ENCODE data around the gene JADE3.

JADE3 gene

DNA sequence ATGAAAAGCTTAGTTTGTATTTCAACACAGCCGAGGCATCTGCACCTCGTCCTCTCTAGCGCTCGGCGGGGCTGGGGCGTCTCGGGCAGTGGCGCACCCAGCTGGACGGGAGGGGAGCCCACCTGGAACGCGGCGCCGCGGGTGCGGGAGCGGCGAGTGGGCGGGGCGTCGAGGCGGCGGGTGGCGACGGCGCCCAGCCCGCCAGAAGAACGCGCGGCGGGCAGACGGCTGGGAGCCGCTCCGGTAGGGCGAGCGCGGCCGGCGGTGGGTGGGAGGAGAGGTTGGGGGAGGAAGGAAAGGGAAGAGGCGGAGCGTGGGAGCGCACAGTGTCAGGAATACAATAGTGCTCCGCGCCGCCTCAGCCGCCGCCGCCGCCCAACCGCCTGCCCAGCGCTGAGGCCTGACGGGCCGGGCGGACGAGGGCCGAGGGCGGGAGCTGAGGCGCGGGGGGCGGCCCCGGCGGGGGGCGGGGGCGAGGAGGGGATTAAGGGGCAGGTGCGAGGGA, at the start of gene JADE3:
TSS of gene JADE3 (plus strand) at position 324 of the 505 bp plus-strand sequence. CDS start 72,474 bp downstream, outside the sequence.
- DNase-seq = peak; percentile 78

DNA sequence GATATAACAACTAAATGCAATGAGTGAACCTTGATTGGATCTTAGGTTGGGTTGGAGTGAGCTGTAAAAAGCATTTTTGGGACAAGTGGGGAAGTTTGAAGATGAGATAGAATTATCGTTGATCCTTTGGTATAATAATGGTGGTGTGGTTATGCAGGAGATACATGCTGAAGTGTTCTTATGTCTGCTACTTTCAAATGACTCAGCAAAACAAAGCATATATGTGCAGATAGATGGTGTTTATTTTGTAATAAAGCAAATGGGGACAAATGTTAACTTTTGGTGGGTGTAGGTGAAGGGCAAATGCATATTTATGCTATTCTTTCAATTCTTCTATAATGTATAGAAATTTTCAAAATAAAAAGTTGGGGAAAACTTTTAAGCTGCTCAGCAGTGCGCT, 49.1 kb upstream of the JADE3 start:
- no peak for DNase-seq

GRCh38 chrX:46864606-46865005, 47.6 kb upstream of the JADE3 start:
- DNase-seq = no peak

GRCh38 chrX:46865281-46865680, 46.9 kb upstream of the JADE3 start:
- DNase-seq = no peak

DNA sequence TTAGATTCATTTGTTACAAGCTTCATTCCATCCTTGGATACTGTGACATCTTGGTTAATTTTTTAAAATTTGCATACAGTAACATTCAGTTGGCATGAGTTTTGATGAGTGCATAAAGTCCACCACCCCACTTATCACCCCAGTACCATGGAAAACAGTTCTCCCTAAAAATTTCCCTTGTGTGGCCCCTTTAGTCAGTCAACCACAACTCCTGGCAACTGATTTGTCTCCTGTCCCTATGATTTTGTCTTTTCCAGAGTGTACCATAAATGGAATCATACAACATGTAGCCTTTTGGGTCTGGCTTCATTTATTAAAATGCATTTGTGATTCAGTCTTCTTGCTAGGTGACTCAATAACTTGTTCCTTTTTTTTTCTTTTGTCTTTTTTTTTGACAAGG, 45.5 kb upstream of the JADE3 start:
- DNase-seq = no peak

- DNase-seq = no peak
Measured at GRCh38 chrX:46873746-46874145, 38.5 kb upstream of the JADE3 start.

DNA sequence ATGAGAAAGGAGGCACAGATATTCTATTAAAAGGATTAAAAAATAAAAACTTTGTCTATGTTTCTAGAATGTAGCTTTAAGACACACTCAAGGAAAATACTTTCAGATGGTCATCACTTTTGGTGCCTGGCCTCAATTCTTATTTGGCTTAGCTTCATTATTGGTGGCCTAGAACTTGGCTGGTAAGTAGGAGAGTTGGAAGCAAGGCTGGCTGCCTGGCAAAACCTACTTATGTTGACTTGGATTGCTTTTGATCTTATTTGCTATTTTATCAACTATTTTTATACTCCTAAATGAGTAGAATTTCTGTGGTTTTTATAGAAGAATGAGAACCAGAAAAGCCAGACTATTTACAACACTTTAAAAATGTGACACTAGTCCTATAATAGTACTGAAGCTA, 35.3 kb upstream of the JADE3 start:
- no peak for DNase-seq

DNA sequence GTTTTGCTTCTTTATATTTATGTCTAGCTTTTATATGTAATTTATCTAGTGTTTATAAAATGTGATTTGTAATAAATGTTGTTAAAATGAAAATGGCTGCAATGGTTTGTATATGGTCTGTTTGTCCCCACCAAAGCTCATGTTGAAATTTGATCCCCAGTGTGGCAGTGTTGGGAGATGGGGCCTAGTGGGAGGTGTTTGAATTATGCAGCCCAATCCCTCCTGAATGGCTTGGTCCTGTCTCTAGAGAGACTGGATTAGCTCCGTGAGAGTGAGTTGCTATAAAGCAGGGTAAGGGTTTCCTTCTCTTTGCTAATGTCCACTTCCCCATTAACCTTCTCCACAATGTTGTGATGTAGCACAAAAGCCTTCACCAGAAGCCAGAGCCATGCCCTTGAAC, 30.0 kb upstream of the JADE3 start:
- DNase-seq = no peak

GRCh38 chrX:46884799-46885198, 27.4 kb upstream of the JADE3 start:
- DNase-seq = no peak

- no peak for DNase-seq
Measured at GRCh38 chrX:46898207-46898606, 14.0 kb upstream of the JADE3 start.

DNA sequence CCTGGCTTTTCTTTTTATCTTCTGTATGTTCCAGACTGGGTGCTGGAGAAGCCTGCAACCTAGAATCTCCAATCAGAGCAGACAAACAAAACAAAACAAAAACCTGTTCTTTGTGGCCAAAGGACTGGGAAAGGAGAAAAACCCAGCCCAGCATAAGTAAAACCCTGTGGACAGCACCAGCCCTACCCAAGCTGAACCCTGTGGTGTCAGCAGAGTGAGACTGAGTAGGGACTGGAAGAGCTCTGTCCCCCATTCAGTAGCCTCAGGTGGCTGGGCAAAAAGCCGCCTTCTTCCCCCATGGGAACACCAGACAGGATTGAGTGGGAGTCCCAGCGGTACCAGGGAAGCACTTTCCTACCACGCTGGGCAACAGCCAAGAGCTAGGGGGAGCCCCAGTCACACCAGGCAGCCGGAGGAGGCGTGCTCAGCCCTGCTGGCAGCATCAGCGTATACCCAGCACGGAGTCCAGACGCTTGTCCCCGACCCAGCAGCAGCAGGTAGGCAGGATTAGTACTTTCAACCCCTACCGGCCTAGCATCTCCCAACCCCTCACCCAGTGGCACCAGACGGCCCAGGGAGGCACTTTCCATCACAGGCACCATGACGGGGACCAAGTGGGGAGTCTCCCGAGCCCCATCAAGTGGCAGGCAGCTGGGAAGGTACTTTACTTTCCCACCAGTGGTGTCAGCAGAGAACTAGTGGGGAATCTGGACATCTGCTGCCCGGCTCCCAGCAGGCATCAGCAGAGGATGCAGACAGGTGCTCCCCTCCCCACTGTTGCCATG, 8.6 kb upstream of the JADE3 start:
- peak; percentile 66 for DNase-seq

- no peak for DNase-seq
Measured at GRCh38 chrX:46904626-46905025, 7.6 kb upstream of the JADE3 start.

DNA sequence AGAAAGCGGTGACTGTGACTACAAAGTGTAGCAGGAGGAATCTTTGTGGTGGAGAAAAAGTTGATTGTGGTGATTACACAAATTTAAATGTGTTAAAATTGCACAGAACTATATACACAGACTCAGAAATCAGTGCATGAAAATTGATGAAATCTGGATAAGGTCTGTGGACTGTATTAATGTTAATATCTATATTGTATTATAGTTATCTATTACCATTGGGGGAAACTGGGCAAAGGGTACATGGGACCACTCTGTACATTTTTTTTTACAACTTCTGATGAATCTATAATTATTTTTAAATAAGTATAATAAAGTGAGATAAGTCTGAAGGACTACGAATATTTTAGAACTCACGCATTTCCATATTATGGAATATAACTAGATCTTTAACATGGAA, 1.8 kb upstream of the JADE3 start:
- DNase-seq = no peak

GRCh38 chrX:46912603-46913491, 626 bp downstream of the JADE3 start:
- DNase-seq = peak; percentile 5

- no peak for DNase-seq
Measured at GRCh38 chrX:46913667-46914066, 1.4 kb downstream of the JADE3 start.

GRCh38 chrX:46916273-46916672, 4.1 kb downstream of the JADE3 start:
- no peak for DNase-seq

- no peak for DNase-seq
Measured at GRCh38 chrX:46917622-46918021, 5.4 kb downstream of the JADE3 start.

GRCh38 chrX:46918434-46918833, 6.2 kb downstream of the JADE3 start:
- no peak for DNase-seq

DNA sequence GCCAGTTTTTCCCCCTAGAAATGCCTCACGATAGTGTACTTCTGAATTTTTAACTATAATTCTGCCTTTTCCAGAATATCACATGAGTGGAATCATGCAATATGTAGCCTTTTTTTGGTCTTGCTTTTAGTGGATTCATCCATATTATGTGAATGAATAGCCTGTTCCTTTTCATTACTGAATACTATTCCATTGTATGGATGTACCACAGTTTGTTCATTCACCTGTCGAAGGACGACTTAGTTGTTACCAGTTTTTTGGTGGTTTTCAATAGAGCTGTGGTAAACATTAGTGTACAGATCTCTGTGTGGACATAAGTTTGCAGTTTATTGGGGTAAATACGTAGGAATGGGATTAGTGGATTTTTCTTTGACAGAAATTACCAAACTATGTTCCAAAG, 8.0 kb downstream of the JADE3 start:
- no peak for DNase-seq

- DNase-seq = no peak
Measured at GRCh38 chrX:46922611-46923010, 10.4 kb downstream of the JADE3 start.

GRCh38 chrX:46927718-46928117, 15.5 kb downstream of the JADE3 start:
- DNase-seq = no peak

DNA sequence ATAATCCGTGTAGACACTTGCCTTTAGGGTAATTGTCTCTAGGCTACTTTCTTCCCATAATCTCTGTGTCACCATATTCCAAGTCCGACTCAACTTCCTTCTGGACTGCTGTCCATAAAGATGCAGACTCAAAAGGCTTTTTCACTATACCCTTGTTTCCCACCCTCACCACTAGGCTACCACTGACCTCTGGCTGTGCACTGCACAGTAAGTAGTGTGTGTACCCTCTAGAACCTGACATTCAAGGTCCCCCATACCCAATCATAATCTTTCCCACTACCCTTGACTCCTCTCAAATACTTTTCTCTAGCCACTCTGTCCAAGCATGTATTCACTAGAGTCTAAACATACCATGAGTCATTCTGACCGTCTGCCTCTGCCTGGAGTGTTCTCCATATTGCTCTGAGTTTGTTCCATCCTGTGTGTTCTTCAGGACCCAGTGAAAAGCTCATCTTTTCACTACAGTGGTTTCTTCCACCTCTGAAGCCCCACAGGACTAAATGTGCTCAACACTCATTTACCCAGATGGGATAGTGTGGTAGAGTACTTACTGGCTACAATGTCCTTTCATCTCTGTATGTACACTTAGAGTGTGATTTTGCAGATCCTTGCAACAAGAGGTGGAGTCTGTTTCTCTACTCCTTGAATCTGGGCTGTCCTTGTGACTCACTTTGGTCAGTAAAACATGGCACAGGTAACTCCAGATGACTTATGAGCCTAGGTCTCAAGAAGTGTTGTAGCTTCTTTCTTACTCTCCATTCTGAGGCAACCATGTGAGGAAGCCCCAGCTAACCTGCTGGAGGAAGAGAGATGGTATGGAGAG, 17.4 kb downstream of the JADE3 start:
- DNase-seq = no peak

DNA sequence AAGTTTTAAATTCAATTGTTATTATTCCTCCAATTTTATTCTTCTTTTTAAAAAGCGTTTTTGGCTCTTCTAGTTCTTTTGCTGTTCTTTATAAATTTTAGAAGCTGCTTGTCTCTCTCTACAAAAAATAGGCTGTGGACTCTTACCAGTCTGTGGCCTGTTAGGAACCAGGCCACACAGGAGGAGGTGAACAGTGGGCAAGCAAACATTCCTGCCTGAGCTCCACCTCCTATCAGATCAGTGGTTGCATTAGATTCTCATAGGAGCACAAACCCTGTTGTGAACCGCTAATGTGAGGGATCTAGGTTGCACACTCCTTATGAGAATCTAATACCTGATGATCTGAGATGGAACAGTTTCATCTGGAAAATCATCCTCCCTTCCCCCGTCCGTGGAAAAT, 23.1 kb downstream of the JADE3 start:
- no peak for DNase-seq

Measured in NCI-H510A (cell line).